H54 (cell line): ENCODE results near the gene RCC1.
"Not testable (repeated sequence)": the region's sequence is repeated elsewhere in the genome, so short reads cannot be mapped to it uniquely, and the experiment has no call there.

Source experiments
- DNase-seq: peaks from one replicate; pipeline ENCODE4 v3.0.0; 2011; ENCODE audit warnings: low spot score, mixed read lengths; ENCODE audit not compliant: insufficient read length
- FAIRE-seq: peaks from 3 replicates; lab custom pipeline; 2011; peaks lifted over from hg19 to GRCh38; lab: Jason Lieb, UNC
- POLR2A ChIP-seq: IDR thresholded peaks from 2 replicates; pipeline ENCODE4 v1.6.1; 2011; ENCODE audit warnings: low read depth, mild to moderate bottlenecking, low read length

RCC1 gene

GRCh38 chr1:28577738-28578536 lies 72.1 kb downstream of the RCC1 start:
- FAIRE-seq (no peak), DNase-seq (no peak)
- TF ChIP-seq POLR2A = no peak

GRCh38 chr1:28578696-28579218 lies 72.9 kb downstream of the RCC1 start:
- DNase-seq (no peak), FAIRE-seq (no peak)
- TF ChIP-seq POLR2A = no peak

GRCh38 chr1:28579401-28579800 lies 73.6 kb downstream of the RCC1 start:
- no peak for TF ChIP-seq POLR2A
- FAIRE-seq (no peak), DNase-seq (no peak)

DNA sequence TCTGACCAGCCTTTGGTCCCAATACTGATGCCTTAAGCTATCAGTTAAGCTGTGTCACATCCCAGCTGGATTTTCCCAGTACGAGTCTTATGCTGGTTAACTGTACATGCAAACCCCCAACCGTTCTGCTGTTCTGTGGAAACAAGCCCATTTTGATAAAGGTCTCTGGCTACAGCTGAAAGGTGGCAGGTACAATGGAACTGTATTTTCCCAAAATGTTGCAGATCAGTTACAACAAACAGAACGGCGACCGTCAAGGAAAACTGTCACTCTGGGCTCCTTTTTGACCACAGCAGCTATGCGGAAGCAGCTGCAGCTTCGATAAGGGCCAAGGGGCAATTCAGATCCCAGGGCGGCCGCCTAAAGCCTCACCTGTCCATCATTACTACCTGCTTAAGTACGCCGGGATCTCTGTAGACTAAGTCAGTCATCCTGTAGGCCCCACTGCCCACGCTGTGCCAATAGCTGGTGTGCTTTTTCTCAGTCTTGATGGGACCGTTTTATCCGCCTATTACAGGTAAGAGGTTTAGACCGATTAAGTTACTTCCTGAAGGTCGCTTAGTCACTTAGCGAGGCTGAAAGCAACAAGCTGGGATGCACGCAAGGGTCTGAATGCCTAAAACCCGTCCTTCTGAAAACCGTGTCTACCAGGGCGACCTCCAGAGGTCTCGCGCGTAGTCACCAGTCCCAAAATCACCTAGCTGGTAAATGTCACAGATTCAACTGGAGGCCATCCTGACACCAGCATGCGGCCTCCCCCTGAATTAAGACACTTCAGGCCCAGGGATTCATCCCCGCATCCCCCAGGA lies 75.1 kb downstream of the RCC1 start:
- FAIRE-seq (no peak), DNase-seq (no peak)
- TF ChIP-seq POLR2A = no peak

- TF ChIP-seq POLR2A = peak; percentile 99
- FAIRE-seq (no peak), DNase-seq (peak; percentile 89)
These were observed 75.8 kb downstream of the RCC1 start for GRCh38 chr1:28581531-28582247.

DNA sequence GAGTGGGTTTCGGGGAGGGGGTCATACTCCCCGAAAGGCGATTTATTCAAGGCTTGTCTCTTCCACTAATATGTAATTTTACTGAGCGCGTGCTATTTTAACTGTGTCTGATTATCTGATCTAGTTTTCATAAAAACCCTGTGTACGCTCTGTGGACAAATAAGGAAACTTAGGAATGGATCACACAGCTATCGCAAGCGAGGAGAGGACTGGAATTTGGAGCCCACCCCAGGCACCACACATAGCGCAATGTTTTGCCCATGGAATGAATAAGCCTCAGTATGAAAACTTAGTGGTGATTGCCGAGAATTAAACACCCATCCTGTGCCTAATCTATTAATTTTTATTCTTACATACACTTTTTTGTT lies 76.4 kb downstream of the RCC1 start:
- TF ChIP-seq POLR2A = no peak
- DNase-seq (no peak), FAIRE-seq (no peak)

DNA sequence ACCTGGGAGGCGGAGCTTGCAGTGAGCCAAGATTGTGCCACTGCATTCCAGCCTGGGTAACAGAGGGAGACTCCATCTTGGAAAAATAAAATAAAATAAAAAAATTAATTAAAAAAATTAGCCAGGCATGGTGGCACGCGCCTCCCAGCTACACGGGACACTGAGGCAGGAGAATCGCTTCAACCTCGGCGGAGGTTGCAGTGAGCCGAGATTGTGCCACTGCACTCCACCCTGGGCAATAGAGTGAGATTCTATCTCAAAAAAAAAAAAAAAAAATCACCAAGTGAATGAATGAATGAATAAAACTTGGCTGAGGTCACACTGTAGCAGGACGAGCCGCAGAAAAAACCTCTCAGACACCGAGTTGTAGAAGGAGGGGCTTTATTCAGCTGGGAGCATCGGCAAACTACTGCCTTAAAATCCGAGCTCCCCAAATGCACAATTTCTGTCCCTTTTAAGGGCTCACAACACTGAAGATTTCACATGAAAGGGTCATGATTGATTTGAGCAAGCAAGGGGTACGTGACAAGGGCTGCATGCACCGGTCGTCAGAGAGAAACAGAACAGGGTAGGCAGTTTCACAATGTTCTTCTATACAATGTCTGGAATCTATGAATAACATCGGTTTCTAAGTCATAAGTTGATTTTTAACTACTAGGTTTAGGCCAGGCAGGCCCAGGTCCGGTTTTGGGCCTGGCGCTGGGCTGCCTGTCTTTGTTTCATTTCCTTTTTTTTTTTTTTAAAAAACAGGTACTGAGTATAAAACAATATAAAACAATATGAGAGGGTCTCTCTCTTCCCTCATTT lies 80.9 kb downstream of the RCC1 start:
- FAIRE-seq, DNase-seq: not testable (repeated sequence)
